GM10266 (cell line): ENCODE measurements around the gene SRRM1.
A peak's percentile ranks its signal among the peaks of the same experiment; 100 is the strongest.

Experiments
- DNase-seq: peaks from one replicate; pipeline ENCODE4 v3.0.0; 2012; ENCODE audit errors: extremely low spot score
- TF ChIP-seq, protein P1 (sequence below): IDR thresholded peaks from 2 replicates; pipeline ENCODE4 v1.5.1; 2012; ENCODE audit warnings: mild to moderate bottlenecking, low read depth; ENCODE audit not compliant: control insufficient read depth, insufficient read depth; ENCODE audit errors: missing control alignments

The SRRM1 gene

DNA sequence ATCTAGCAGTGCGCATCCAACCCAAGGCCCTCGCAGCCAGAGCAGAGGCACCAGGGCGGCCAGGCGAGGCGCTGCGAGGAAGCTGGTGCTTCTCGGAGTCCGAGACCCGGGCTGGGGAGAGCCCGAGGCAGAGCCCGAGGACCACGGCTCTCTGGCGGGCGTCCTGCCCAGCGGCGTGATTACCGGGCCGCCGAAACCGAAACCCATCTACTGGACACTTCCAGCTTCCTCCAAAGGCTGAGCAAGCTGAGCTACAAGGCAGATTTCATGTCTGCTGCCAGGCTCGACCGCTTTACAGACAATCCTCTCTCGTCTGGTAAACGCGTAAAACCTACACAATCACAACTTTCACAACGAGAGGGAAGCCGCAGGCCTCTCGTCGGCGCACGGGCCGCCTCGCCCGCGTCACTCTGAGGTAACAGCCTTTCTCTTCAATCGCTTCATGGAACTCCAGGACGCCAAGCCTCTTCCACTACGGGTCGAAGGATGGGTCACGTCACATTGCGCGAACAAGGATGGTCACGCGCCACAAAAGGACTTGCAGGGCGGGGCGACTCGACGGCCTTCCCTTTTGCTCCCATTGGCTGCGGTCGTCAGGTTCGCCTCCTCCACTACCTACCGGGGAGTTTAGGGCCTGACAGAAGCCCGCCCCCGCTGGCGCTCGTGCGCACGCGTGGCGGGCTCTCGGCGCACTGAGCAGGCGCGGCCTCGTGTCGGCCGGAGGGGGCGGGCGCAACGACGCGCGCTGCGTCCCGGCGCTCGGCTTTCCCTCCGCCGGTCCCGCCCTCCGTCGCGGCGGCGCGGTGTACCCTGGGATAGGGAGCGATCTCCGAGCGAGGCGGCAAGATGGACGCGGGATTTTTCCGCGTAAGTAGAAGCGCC lies at the start of gene SRRM1:
SRRM1 (plus strand) TSS at position 822 of the 882 bp plus-strand sequence; CDS start at position 847, 25 bp downstream.
- TF ChIP-seq, protein P1, sequence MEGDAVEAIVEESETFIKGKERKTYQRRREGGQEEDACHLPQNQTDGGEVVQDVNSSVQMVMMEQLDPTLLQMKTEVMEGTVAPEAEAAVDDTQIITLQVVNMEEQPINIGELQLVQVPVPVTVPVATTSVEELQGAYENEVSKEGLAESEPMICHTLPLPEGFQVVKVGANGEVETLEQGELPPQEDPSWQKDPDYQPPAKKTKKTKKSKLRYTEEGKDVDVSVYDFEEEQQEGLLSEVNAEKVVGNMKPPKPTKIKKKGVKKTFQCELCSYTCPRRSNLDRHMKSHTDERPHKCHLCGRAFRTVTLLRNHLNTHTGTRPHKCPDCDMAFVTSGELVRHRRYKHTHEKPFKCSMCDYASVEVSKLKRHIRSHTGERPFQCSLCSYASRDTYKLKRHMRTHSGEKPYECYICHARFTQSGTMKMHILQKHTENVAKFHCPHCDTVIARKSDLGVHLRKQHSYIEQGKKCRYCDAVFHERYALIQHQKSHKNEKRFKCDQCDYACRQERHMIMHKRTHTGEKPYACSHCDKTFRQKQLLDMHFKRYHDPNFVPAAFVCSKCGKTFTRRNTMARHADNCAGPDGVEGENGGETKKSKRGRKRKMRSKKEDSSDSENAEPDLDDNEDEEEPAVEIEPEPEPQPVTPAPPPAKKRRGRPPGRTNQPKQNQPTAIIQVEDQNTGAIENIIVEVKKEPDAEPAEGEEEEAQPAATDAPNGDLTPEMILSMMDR: no peak
- DNase-seq: peak; percentile 97

DNA sequence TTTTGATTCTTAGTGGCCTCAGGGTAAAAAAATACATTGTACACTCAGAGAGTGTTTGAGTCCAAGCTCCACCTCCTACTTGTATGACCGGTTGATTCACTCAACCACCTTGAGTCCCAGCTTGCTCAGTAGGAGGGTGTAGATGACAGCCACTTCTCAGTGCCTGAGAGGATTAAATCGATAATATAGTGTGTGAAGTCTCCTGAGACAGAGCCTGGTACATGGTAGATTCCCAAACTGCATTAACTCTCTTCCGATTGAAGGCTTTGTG lies 48.8 kb upstream of the SRRM1 start:
- TF ChIP-seq, protein P1: no peak
- no peak for DNase-seq

DNA sequence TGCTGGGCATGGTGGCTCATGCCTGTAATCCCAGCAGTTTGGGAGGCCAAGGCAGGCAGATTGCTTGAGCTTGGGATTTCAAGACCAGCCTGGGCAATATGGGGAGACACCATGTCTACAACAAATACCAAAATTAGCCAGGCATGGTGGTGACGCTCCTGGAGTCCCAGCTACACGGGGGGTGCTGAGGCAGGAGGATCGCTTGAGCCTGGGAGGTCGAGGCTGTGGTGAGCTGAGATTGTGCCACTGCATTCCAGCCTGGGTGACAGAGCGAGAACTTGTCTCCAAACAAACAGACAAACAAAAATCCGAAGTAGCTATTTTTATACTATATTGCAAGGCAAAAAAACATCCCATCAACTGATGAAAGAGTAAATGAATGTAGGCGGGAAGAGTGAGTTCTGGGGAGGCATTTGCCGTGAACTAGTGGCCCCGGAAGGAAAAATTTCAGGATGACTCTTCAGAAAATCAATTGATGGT lies 46.7 kb upstream of the SRRM1 start:
- DNase-seq: no peak

DNA sequence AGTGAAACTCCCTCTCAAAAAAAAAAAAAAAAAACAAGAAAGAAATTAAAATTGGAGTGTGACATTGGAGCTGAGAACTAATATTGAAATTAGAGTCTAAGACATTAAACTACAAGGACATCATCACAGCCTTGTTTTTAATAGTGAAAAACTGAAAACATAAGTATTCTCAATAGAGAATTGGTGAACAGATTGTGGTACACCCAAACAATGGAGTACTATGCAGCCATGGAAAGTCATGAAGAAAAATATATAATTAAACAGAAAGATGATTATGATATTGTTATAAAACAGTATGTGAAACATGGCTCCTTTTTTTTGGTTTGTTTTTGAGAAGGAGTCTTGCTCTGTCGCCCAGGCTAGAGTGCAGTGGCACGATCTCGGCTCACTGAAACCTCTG lies 43.8 kb upstream of the SRRM1 start:
- TF ChIP-seq, protein P1: no peak
- no peak for DNase-seq

More for the DNA sequence above, 46.7 kb upstream of the SRRM1 start:
- TF ChIP-seq, protein P1: no peak

GRCh38 chr1:24600551-24600950 lies 42.6 kb upstream of the SRRM1 start:
- DNase-seq: no peak

DNA sequence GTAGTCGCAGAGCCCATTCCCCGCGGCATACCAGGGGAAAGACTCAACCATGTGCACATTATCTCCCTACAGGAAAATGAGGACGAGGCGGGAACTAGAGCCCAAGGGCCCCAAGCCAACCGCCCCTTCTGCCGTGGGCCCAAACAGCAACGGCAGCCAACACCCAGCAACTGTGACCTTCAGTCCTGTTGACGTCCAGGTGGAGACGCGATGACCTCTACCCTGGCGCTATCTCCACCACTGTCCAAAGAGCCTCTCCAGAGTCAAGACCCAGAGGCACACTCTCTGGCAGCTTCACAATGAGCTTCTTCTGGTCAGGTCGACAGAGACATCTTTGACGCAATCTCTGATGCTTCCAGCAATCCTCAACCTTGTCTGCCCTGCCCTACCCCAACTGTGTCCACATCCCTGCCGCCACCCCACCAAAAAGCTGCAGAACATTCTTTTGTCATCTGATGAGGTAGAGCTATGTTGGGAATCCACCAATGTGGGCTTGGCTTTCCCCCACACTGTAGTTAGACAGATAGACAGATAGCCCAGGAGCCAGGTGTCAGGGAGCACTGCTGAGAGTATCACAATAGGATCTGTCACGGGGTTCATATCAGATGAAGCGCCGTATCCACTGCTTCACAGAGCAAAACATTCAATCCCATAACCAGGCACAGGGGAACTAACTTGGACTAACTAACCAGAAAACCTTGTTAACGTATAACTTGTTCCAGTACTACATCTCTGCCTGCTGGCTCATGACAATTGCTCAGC lies 37.4 kb upstream of the SRRM1 start:
- TF ChIP-seq, protein P1: no peak
- DNase-seq: no peak

More at GRCh38 chr1:24600551-24600950, 42.6 kb upstream of the SRRM1 start:
- TF ChIP-seq, protein P1: no peak

- TF ChIP-seq, protein P1: no peak
- no peak for DNase-seq
These were observed 36.9 kb upstream of the SRRM1 start for GRCh38 chr1:24606296-24606605.
